ENCODE measurements around the gene RASGRF2. TPM values are rescaled to one million over a fixed set of nuclear protein-coding genes. Genes with fewer than 3 reads are reported as not detected.

RASGRF2 gene
- total and polyA plus RNA-seq, 8 donors: 1.1 to 2.7 (median 1.4) TPM

GRCh38 chr5:81156732-81157131, 196.6 kb downstream of the RASGRF2 start:
- Histone ChIP-seq H3K9me3 (peaks cover 0 to 5% (median 0%) of the 10 kb centered on the region in 4 donors), H3K27ac (no peak overlapping the region), H3K27me3 (no peaks in the 10 kb centered on the region), H3K4me3 (no peak overlapping the region), H3K36me3 (no peaks in the 10 kb centered on the region), H3K4me1 (no peaks in the 10 kb centered on the region)
- intact Hi-C loops (cut with DNase I): no loop called here
- no peak for FAIRE-seq
- WGBS, 2 donors: 79 to 80% methylated on average over 6 of the region's 6 CpGs
- no peak for DNase-seq
- no peak for ATAC-seq
- TF ChIP-seq CTCF (IDR thresholded peaks at IDR 0.05): no peak

- intact Hi-C loops (cut with DNase I): no loop called here
- no peaks in the 10 kb centered on the region for H3K36me3 ChIP-seq
- 59 to 75% methylated on average over 5 of the region's 5 CpGs for WGBS, 2 donors
- no peaks in the 10 kb centered on the region for H3K4me1 ChIP-seq
- no peaks in the 10 kb centered on the region for H3K27me3 ChIP-seq
- H3K27ac ChIP-seq: no peak overlapping the region
- no peak for TF ChIP-seq CTCF (IDR thresholded peaks at IDR 0.05)
- H3K9me3 ChIP-seq: peaks cover 0 to 5% (median 0%) of the 10 kb centered on the region in 4 donors
- ATAC-seq (no peak), DNase-seq (no peak), FAIRE-seq (no peak)
- H3K4me3 ChIP-seq: no peak overlapping the region
These were observed 200.9 kb downstream of the RASGRF2 start for GRCh38 chr5:81161012-81161601.

- 48 to 58% methylated on average over 9 of the region's 9 CpGs for WGBS, 2 donors
- intact Hi-C loops (cut with DNase I): no loop called here
- Histone ChIP-seq H3K27me3 (no peaks in the 10 kb centered on the region), H3K4me3 (no peak overlapping the region), H3K9me3 (no peaks in the 10 kb centered on the region), H3K27ac (no peak overlapping the region), H3K4me1 (no peaks in the 10 kb centered on the region), H3K36me3 (no peaks in the 10 kb centered on the region)
- no peak for ATAC-seq
- no peak for TF ChIP-seq CTCF (IDR thresholded peaks at IDR 0.05)
- FAIRE-seq: no peak
- no peak for DNase-seq
These were observed 202.3 kb downstream of the RASGRF2 start for GRCh38 chr5:81162501-81162900.

GRCh38 chr5:81163651-81164050, 203.5 kb downstream of the RASGRF2 start:
- Histone ChIP-seq H3K4me3 (no peak overlapping the region), H3K4me1 (no peaks in the 10 kb centered on the region), H3K36me3 (no peaks in the 10 kb centered on the region), H3K27me3 (no peaks in the 10 kb centered on the region), H3K9me3 (no peaks in the 10 kb centered on the region), H3K27ac (no peak overlapping the region)
- no peak for ATAC-seq
- intact Hi-C loops (cut with DNase I): no loop called here
- no peak for TF ChIP-seq CTCF (IDR thresholded peaks at IDR 0.05)
- 73 to 82% methylated on average over 3 of the region's 3 CpGs for WGBS, 2 donors
- DNase-seq: no peak
- FAIRE-seq: no peak

GRCh38 chr5:81164476-81164875, 204.3 kb downstream of the RASGRF2 start:
- TF ChIP-seq CTCF (IDR thresholded peaks at IDR 0.05): no peak
- intact Hi-C loops (cut with DNase I): no loop called here
- no peak overlapping the region for H3K4me3 ChIP-seq
- FAIRE-seq (no peak), ATAC-seq (no peak), DNase-seq (no peak)
- H3K27me3 ChIP-seq: no peaks in the 10 kb centered on the region
- no peaks in the 10 kb centered on the region for H3K36me3 ChIP-seq
- no peak overlapping the region for H3K27ac ChIP-seq
- H3K9me3 ChIP-seq: no peaks in the 10 kb centered on the region
- no peaks in the 10 kb centered on the region for H3K4me1 ChIP-seq
- WGBS, 2 donors: 78 to 86% methylated on average over 2 of the region's 2 CpGs
